NCI-H446 (cell line): Measurements from ENCODE around the gene EMX2.
"Not testable (repeated sequence)": the region's sequence is repeated elsewhere in the genome, so short reads cannot be mapped to it uniquely, and the experiment has no call there.

ENCODE experiments used
- DNase-seq, 2 experiments: peaks; one replicate each; lab custom pipeline; 2025; lab: John Stamatoyannopoulos, UW

The EMX2 gene

DNA sequence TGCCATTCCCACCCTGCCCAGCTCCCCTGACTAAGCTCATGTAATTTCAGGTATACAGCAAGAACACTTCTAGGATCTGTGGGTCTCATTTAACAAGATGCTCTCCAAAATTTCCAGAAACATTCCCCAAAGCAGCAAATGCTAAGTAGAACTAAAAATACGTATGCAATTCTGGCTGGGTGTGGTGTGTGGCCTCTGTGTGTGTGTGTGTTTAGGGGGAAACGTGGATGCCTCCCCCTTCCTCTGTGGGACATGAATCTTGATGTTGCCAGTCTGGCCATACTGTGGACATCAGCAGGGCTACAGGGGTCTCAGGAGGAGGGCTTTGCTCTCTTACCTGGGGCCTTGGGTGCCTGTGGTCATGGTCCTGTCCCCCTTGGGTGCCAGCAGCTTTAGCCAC, 18.4 kb downstream of the EMX2 start:
- no peak for DNase-seq

DNA sequence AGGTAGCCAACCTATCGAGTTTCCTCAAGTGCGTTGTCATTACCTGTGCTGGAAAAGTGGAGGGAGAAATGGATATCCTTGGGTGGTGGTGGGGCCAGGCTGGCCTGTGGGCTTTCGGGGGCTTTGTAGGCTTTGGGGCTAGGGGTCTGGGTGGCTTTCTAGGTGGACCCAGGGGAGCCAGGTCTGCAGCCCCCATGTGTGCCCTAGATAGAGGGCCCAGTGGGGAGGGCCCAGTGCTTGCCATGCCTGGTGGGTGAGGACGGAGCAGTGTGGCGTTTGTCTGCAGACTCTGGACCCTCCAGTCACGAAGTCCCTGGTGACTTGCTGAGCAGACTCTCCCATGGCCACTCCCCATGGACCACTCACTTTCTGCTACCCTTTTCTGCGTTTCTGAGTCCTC, 19.7 kb downstream of the EMX2 start:
- DNase-seq = no peak

DNA sequence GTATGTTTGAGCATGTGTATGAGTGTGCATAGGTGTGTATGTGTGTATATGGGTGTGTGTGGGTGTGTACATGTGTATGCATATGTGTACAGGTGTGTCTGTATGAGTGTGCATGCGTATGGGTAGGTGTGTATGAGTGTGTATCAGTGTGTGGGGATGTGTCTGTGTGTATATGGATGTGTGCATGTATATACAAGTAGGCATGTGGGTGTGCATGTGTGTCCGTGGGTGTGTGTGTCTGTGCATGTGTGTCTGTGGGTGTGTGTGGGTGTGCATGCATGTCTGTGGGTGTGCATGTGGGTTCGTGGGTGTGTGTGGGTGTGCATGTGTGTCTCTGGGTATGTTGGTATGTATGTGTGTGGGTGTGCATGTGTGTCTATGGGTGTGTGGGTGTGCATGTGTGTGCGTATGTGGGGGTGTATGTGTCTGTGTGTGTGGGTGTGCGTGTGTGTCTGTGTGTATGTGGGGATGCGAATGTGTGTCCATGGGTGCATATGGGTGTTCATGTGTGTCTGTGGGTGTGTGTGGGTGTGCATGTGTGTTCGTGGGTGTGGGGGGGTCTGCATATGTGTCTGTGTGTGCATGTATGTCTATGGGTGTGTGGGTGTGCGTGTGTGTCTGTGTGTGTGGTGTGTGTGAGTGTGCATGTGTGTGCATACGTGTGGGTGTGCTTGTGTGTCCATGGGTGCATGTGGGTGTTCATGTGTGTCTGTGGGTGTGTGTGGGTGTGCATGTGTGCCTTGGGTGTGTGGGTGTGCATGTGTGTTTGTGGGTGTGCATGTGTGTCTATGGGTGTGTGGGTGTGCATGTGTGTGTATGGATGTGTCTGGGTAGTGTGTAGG, 20.6 kb downstream of the EMX2 start:
- no peak for DNase-seq

DNA sequence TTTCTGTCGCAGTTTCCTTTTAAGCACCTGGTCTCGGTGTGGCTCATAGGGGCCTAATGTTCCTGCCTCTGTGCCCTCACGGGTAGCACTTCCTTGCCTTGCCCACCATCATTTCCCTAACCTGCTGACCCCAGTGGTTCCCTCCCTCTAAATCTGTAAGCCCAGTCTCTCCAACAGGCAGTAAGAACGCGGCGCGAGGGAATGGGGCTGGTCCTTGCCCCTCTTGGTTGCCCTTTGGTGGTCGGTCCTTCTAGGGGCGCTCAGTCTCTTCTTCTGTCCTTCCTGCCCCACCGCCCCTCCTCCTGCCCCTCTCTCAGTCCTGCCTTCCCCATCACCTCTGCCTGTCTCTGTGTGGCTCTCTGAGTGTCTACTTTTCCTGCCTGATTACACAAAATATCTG, 21.2 kb downstream of the EMX2 start:
- no peak for DNase-seq

DNA sequence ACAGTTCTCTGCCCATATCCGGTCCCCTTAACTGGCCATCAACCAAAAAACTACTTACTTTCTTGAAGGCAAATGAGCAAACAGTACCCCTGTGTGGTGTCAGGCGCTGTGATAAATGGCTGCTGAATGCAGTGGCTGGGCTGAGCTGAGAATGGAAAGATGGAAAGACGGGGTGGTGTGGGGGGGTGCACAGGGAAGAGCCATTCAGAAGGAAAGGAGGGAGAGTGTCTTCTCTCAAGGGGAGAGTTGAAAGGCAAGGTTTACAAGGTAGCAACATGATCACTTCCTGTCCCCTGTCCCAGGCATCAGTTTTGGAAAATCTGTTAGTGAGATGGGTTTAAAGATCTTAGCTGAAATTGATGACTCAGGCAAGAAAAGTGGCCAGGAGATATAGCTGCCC, 22.5 kb downstream of the EMX2 start:
- DNase-seq = no peak

DNA sequence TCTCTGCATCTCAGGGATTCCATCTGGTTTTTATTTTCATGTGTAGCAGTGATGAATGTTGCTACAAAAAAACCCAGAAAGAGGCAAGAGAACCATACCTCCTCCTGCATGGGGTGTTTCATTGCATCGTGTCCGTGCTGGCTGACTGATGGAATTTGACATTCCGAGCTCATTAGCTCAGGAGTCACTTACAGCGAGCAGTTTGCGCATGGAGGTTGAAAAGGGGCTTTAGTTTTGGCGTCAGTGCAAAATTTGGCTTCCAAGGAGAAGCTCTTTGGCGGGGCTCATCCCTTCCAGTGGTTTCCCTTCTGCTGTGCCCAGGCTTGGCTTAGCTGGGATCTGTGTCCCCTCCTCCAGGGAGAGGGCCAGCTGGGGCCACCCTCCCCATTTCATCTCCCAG, 25.8 kb downstream of the EMX2 start:
- no peak for DNase-seq

DNA sequence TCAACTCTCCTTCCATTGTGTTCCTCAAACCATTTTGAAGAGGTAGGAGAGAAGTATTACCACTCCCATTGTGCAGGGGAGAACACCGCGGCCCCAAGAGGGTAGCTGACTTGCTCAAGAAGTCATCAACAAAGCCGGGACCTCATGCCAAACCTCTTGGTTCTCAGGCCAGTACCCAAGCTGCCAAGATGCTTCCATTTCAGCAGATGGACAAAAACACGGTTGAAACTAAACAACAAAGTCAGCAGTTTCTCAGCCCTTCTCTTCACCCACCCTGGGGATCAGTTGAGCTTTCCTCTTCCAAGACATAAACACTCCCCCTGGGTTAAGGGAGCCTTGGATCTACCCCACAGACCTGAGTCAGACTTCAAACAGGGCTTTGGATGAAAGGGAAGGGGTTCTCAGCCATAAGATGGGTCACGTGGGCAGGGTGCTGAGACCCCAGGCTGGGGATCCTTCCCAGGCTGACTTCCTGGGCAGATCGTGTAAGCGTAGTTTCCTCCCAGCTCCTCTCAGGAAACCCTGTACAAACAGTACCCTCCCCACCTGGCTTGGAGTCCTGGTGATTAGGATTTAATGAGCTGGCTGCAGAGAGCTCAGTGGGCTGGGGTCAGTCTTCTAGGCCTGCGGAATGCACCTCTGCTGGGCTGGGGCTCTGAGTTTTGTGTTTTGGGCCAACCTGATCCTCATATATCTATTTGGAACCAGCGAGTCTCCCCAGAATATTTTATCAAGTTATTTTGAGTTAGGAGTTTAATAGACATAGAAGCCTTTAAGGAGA, 27.3 kb downstream of the EMX2 start:
- no peak for DNase-seq

DNA sequence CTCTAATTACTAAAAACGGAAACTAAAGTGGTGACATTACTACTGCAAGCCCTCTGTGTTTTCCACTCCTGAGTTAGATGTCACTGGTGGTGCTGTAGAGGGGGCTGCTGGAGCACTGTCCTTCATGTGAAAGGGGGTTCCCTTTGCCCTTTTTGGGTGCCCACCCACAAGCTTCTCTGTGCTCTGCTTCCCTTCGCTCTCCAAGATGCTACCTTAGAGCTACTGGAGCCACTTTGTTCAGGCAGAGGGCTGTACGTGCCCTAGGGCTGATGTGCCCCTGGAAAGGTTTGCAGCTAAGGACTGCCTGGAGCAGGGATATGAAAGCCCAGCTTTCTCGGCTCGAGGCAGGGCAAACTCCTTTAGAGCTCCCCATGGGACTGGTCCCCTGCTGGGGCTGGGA, 28.3 kb downstream of the EMX2 start:
- DNase-seq = no peak

DNA sequence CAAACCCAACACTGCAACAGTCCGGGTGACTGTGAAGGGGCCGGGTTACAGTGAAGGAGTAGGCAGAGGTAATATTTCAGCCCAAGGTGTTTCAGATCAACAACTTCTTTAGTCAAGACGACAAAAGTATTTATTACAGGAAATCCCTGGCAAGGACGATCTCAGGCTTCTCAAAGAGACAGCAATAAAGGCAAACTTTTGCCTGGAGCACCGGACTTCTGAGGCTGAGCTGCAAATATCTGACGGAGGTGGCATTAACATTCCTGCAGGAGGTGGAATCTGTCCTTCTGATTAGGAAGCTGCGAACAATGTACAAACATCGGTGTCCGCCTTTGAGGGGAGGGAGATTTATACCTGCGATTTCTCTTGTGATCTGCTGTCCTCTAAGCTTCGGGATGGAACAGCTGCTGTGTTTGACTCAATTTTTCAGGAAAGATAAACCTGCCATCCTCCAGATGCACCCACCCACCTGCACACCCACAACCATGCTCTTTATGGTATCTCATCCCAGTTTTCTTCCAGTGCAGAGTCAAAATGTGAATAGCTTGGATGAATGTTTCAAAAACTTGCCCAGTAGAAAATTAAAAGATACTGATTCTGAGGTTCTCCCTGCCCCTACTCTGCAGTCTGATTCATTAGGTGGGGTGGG, 32.1 kb downstream of the EMX2 start:
- no peak for DNase-seq

DNA sequence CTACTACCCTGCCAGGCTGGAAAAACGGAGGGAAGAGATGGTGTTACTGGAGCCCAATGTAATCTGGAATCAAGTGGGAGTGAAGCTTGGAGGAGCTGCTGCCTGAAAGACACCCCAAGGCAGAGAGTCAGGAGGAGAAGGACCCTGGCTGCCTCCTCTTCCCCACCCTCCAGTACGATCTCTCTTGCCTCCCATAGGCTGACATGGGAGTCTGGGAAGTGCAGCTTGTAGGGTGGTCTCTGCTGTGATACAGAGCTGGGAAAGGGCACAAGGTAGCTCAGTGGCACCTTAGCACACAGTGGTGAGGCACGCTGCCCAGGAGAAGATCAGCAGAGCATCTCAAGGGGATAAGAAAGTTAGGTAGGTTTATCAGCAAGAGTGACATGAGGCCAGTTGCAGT, 35.9 kb downstream of the EMX2 start:
- DNase-seq = no peak

DNA sequence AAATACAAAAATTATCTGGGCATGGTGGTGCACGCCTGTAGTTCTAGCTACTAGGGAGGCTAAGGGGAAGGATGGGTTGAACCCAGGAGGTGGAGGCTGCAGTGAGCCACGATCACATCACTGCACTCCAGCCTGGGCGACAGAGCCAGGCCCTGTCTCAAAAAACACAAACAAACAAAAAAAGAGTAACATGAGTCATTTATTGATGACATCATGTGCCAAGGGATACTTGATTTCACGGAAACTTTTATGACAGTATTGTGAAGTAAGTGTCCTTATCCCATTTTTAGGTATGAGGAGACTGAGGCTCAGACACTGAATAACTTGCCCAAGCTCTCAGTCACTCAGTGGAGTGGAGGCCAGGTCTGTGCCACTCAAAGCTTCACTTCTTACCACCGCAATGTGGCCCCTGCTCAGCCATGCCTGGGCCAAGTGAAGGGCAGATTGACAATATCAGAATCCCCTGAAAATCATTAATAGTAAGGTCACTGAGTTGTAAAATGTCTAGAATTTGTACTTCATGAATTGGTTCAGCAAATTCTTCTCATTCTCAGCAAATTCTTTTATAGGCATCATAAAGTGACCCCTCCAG, 36.5 kb downstream of the EMX2 start:
- DNase-seq = no peak

DNA sequence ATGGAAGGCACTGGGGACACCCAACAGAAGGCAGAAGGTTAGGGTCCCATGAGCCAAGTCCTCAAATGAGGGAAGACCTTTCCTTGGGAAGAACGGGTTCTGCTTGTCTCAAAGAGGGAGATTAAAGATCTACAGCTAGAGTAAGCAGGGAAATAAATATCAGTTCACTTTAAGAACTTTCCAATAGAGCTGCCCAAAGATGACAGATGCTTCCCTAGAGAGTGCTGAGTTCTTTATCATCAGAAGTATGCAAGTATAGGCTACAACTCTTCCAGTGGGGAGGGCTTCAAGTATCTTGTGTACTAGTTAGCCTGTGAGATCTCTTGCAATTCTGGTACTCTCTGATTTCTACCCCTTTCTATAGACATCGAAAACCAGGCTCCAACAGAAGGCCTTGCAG, 39.4 kb downstream of the EMX2 start:
- DNase-seq = no peak

DNA sequence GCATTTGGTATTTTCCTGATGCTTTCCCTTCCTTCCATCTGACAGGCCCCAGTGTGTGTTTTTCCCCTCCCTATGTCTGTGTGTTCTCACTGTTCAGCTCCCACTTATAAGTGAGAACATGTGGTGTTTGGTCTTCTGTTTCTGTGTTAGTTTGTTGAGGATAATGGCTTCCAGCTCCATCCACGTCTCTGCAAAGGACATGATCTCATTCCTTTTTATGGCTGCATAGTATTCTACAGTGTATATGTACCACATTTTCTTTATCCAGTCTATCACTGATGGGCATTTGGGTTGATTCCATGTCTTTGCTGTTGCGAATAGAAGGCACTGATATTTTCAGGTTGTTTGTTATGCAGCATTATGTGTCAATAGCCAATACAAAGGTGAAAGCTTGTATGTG, 42.3 kb downstream of the EMX2 start:
- DNase-seq = not testable (repeated sequence)

DNA sequence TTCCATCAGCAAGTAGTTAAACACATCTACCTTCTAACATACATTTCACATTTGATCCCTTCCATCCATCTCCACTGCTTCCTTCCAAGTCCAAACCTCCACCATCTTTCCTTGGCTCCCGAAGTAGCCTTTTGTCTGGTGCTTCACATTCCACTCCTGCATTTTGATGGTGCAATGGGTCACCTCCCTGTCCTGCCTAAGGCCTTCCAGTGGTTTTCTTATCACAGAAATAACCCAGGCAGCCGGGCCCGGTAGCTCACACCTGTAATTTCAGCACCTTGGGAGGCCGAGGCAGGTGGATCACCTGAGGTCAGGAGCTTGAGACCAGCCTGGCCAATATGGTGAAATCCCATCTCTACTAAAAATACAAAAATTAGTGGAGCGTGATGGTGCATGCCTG, 44.5 kb downstream of the EMX2 start:
- no peak for DNase-seq

DNA sequence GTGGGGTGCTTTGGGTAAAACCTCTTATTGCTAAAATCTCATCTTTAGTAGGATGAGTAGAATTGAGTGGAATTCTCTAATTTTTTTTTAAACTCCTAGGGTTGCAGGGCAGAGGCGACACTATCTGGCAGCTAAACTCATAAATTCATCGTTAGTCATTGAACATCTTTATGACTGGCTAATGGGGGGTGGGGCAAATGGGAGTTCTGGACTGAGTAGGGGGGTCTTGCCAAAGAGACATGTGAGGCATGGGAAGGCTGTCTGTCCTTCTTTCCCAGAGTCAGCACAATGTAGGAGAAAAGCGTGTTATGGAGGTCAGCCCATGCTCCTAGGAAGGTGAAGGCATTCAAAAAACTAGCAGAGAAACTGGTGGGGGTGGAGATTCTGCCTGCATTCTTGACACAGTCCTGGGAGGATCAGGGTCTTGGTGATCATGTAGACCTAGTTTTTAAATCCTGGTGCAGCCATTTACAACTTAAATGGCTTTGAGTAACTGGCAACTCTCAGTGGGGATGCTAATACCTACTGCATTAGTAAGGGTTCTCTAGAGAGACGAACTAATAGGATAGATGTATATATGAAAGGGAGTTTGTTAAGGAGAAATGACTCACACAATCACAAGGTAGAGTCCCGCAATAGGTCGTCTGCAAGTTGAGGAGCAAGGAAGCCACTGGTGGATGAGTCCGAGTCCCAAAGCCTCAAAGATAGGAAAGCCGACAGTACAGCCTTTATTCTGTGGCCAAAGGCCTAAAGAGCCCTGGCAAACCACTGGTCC, 47.7 kb downstream of the EMX2 start:
- no peak for DNase-seq

DNA sequence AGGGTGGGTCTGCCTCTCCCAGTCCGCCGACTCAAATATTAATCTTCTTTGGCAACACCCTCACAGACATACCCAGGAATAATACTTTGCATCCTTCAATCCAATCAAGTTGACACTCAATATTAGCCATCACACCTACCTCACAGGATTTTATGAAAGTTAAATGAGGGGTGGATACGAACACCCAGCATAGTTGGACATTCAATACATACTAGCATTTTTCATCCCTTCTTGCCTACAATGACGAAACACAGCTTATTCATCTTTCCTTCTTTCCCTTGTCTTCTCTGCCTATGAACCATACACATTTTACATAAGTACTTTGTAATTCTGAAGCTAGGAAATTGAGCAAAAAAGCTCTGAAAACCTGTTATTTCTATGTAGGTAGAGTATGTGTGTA, 48.5 kb downstream of the EMX2 start:
- DNase-seq = no peak

DNA sequence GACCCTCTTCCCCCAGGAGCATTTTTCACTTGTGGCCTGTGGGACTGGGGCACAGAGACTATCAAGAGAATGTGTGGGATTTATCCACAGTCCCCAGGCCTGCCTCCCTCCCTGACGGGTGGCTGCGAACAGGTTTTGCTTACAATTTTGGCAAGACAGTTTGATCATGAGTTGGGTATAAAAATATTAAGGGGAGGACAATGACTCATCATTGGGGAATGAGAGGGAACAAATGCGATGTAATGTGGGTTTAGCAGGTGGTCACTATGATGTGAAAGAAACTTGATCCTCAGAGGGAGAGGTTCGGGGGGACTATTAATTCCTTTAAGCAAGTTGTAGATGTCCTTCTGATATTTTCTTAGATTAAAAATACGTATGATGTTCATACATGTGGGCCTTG, 52.2 kb downstream of the EMX2 start:
- no peak for DNase-seq

DNA sequence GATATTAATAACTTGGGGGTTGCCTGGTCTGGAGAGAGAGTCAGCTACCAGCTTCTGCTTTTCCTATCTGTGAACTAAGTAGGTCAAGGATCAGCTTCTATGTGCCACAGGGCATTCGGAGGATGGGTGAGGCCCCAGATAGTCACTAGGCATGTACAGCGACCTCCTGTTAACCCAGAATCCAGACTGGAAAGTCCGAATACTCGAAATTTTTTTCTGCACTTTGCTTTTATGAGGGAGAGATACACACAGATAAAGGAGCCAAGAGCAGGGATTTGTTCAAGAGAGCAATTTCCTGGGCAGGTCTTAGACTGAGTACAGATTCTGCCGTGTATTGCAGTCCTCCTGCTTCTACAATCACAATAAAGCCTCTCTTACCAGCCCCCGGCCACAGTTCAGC, 54.2 kb downstream of the EMX2 start:
- no peak for DNase-seq

DNA sequence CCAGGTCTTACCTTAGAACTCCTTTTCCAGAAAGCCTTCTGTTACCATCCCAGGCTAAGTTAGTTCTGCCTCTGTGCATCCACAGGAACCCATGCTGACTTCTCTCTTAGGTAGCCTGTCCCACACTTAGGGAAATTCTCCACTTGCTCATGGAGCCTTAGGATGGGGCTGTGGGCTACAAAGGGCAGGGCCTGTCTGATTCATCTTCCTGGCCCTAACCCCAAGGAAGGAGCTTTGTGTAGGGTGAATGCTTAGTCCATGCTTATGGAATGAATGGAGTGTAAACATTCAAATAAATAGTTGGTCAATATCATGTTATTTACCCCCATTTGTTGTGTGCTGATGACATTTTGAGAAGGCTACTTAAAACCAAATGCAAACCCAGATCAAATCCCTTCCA, 54.7 kb downstream of the EMX2 start:
- no peak for DNase-seq
